Body of pancreas (tissue), 4 donors: Measurements from ENCODE around the gene RPL23.

Source experiments
- CTCF ChIP-seq, 7 experiments: fragments of 450-650 bp in 4 of 7; fragments of 200-600 bp in 3 of 7; sonication (generic) in 3 of 7; IDR thresholded peaks; one replicate each; pipeline ENCODE4 v1.5.1; 2016 to 2019; ENCODE audit warnings: antibody characterized with exemption in 7 of 7
- POLR2A ChIP-seq, 3 donors: fragments of 450-650 bp; IDR thresholded peaks; one replicate each; pipeline ENCODE4 v1.6.1; 2016; ENCODE audit warnings: antibody characterized with exemption in 3 of 3, mild to moderate bottlenecking in 2 of 3

GRCh38 chr17:38809828-38810227, 43.7 kb downstream of the RPL23 start:
- TF ChIP-seq CTCF (IDR thresholded peaks at IDR 0.05) (no peak), POLR2A (IDR thresholded peaks at IDR 0.05) (no peak)
